HG02610 (cell line): ENCODE data around the gene CIAO2B.
"Not testable (repeated sequence)": the region's sequence is repeated elsewhere in the genome, so short reads cannot be mapped to it uniquely, and the experiment has no call there.

Experiments
- ATAC-seq: cut with Tn5 transposase; IDR thresholded peaks from one replicate; pipeline ENCODE4 v1.9.1; 2021; ENCODE audit warnings: mild to moderate bottlenecking, moderate library complexity; ENCODE audit not compliant: unreplicated experiment

The CIAO2B gene

DNA sequence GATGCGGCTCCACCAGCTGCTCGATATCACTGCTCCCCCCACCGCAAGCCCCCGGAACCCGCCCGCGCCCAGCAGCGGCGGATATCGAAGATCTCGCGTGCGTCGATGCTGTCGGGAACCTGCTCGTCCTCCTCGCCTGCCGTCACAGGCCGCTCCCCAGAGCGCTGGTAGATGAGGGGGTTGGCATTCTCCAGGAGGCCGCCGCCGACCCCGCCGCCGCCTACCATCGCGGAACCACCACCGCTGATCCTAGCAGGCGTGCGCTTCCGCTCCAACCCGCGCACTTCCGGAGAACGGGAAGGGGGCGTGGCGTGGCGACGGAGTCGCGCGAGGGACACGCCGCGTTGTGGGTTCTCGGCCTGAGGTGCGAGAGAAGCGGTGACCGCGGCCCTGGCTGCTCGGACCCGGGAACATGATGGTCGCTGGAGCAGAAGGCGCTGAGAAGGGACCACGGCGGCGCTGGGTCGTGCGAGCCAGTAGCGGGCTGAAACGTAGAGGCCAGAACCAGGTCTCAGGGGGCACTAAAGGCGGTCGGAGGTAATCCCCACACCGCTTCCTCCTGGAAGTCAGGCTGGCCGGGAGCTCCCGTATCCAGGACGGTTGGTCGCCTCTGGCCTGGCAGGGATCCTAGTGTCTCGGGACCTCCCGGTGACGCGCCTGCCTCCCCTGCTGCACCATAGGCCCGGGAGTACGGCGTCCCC lies at the start of gene CIAO2B:
Gene CIAO2B, minus strand, starts transcription at position 265 of the 701 bp plus-strand sequence. Its CDS starts 38 bp downstream, at position 227.
- ATAC-seq, result peak; percentile 75

DNA sequence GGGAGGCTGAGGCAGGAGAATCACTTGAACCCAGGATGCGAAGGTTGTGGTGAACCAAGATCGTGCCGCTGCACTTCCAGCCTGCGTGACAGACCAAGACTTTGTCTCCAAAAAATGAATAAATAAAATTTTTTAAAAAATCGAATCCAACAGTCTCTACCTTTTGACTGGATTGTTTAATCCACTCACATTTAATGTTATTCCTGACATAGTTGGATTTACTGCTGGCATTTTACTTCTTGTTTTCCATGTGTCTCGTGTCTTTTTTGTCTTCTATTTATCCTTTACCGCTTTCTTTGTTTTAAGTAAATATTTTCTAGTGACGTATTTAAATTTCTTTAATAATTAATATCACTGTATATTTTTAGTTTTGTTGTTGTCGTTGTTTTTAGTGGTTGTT lies 48.8 kb upstream of the CIAO2B start:
- no peak for ATAC-seq

DNA sequence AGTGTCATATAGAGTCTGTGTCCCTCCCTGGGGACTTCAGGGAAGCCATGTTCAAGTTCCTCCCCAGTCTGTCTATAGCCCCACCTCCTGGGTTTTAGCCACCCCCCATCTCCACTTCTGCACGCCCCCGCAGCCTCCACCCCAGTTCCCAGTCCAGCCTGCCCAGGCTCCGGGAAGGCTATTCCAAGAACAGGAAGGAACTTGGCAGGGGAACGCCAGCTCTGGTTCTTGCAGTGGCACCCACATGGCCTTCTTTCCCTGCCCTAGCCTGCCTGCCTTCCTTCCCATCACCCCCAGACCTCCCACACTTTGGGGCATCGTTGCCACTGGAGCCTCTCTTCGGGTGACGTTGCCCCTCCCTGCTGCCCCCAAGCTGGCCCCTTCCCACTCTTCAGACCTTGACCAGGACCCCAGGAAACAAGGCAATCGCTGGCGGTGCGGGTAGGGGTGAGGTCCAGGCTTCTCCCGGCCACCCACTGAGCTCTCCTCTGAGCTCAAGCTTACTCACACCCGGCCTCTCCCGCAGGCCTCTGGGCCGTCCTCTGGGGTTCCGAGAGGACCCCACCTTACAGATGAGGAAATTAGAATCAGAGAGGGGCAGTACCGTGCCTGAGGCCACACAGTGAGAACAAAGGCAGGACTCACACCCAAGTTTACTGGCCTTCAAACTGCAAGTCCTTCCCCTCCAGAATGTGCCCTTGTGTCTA lies 45.0 kb upstream of the CIAO2B start:
- ATAC-seq, result no peak

DNA sequence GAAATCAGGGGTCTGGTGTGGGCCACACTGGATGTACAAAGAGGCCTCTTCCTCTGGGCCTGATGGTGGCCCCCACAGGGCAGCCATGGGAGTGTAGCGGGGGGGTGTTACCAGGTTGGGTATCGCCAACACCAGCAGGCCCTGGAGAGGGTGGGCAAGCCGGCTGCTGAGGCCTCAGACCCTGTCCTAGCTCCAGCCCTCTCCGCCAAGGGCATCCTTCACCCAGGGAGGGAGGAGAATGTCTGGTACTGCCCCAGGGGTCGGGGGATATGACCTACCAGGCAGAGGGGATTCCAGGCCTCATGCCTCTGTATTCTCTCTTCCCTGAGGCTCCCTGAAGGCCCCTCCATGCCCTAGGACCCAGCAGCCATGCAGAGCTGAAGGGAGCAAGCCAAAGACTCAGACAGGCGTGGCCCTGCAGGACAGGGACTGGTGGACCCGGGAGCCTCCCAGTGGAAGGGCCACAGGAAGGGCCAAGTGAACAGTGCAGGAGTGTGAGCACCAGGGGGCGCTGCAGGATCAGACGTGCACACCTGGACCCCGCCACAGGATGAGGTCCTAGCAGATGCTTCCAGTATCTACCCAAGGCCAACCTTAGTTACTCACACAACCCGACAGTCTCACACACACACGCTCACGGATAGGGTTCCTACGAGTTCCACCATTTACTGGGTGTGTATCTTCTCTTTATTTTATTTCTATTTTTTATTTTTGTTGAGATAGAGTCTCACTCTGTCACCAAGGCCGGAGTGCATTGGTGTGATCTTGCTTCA lies 43.3 kb upstream of the CIAO2B start:
- ATAC-seq, result peak; percentile 75

DNA sequence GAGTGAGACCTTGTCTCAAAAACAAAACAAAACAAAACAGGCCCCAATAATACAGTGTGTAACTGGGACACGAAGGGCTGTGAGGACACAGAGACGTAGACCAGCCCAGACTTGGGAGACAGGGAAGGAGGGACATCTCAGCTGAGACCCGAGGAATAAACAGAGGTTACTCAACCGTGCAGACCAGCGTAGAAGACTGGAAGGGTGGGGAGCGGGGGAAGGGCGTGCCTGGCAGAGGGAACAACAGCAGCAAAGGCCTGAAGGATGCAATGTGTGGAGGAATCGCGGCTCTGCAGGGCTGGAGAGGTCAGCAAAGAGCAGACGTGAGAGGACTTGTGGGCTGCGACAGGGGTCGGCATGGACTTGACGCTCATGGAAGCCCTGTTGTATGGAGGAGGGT lies 42.5 kb upstream of the CIAO2B start:
- ATAC-seq, result no peak

DNA sequence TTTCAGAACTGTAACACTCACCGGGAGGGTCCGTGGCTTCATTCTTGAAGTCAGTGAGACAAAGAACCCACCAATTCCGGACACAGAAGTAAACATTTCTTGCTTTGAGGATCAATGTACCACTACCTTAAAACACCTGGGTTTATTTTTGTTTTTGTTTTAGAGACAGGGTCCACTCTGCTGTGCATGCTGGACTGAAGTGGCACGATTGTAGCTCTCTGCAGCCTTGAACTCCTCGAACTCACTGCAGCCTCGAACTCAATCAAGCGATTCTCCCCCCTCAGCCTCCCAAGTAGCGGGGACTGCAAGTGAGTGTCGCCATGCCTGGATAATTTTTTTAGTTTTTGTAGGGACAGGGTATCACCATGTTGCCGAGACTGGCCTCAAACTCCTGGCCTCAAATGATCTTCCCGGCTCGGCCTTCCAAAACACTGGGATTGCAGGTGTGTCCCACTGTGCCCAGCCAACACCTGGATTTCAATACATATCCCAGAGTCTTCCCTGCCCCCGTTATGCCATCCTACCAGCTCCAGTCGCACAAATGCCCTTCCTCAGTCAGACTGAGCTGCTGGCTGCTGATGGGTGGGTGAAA lies 41.2 kb upstream of the CIAO2B start:
- ATAC-seq, result no peak

DNA sequence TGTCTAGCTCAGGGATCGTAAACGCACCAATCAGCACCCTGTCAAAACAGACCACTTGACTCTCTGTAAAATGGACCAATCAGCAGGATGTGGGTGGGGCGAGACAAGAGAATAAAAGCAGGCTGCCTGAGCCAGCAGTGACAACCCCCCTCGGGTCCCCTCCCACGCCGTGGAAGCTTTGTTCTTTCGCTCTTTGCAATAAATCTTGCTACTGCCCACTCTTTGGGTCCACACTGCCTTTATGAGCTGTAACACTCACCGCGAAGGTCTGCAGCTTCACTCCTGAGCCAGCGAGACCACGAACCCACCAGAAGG lies 40.7 kb upstream of the CIAO2B start:
- ATAC-seq, result not testable (repeated sequence)

DNA sequence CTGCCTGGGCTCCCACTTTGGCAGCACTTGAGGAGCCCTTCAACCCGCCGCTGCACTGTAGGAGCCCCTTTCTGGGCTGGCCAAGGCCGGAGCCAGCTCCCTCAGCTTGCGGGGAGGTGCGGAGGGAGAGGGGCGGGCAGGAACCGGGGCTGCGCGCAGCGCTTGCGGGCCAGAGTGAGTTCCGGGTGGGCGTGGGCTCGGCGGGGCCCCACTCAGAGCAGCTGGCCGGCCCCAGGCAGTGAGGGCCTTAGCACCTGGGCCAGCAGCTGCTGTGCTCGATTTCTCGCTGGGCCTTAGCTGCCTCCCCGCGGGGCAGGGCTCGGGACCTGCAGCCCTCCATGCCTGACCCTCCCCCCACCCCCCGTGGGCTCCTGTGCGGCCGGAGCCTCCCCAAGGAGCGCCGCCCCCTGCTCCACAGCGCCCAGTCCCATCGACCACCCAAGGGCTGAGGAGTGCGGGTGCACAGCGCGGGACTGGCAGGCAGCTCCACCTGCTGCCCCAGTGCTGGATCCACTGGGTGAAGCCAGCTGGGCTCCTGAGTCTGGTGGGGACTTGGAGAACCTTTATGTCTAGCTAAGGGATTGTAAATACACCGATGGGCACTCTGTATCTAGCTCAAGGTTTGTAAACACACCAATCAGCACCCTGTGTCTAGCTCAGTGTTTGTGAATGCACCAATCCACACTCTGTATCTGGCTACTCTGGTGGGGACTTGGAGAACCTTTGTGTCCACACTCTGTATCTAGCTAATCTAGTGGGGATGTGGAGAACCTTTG lies 40.1 kb upstream of the CIAO2B start:
- not testable (repeated sequence) for ATAC-seq

DNA sequence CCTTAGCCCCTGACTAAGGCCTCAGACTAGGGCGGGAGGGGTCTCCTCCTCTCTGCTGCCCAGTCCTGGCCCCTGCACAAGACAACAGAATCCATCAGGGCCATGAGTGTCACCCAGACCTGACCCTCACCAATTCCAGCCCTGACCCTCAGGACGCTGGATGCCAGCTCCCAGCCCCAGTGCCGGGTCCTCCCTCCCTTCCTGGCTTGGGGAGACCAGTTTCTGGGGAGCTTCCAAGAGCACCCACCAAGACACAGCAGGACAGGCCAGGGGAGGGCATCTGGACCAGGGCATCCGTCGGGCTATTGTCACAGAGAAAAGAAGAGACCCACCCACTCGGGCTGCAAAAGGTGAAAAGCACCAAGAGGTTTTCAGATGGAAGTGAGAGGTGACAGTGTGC lies 39.5 kb upstream of the CIAO2B start:
- ATAC-seq, result no peak

DNA sequence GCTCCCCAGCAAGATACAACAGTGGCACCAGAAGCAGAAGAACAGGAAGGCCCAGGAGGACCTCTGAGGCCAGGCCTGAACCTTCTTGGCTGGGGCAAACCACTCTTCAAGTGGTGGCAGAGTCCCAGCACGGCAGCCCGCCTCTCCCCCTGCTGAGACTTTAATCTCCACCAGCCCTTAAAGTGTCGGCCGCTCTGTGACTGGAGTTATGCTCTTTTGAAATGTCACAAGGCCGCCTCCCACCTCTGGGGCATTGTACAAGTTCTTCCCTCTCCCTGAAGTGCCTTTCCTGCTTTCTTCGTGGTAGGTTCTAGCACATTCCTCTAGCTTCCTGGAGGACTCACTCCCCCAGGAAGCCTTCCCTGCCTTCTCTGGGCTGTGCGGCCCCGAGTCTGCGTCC lies 38.8 kb upstream of the CIAO2B start:
- no peak for ATAC-seq

DNA sequence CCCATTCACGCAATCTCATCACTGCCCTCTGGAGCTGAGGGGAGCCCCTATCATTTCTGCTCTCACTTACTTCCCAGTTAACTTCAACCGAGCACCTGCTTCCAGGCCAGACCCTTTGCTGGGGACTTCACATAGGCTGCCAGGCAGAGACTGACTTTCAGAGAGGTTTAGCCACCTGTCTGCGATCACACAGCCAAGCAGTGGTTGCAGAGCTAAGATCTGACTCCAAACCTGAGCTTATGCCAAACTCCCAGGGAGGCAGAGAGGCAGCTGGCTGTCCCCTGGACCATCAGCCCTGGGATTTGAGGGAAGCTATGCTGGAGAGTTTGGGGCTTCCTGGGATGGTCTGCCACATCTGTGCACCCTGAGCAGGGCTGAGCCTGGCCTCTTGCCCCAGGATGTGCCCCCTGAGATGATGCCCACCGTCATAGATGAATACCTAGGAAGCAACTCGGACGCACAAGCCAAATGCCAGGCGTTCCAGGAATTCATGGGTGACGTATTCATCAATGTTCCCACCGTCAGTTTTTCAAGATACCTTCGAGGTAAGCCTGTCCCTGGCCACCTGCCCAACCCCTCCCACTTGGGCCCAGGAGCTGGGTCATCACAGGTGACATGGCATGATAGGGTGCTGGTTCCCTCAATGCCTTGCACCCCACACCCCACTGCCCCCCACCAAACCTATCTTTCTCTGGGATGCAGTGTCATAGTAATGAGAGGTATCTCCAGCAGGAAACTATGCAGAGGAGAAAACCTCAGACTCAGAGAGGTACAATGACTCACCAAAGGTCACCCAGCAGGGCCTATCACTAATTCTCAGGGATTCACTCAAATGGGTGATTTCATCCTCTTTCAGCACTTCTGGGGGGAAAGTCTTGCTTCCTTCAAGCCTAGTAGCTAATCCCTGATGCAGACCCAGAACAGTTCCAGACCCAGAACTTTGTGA lies 36.8 kb upstream of the CIAO2B start:
- no peak for ATAC-seq

DNA sequence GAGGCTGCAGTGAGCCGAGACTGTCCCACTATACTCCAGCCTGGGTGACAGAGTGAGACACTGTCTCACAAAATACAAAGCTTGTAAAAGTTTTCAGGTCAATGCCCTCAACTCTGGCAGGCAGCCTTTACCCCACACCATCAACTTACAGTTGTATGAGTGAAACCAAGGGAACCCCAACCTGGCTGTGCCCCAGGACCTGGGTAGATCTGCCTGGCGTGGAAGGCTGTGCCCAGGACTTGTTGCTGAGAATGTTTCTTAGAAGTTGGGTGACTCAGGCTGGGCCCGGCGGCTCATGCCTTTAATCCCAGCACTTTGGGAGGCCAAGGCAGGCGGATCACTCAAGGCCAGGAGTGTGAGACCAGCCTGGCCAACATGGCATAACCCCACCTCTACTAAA lies 34.6 kb upstream of the CIAO2B start:
- ATAC-seq, result no peak

DNA sequence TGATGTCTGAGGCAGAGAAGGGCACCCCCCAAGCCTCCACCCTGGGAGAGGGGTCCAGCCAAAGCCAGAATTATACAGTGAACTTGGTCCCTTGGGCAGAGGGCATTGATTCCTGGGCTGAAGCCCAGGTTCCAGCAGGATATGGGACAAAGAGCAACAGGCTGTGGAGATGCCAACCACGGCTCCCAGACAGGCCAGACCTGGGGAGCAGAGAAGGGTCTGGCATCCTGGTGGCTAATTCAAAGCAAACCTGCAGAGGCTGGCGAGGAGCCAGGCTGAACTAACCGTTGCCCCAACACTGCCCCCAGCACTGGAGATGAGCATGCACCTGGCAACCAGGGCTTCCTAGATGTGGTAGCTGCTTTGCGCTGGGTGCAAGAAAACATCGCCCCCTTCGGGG lies 29.8 kb upstream of the CIAO2B start:
- ATAC-seq, result no peak

DNA sequence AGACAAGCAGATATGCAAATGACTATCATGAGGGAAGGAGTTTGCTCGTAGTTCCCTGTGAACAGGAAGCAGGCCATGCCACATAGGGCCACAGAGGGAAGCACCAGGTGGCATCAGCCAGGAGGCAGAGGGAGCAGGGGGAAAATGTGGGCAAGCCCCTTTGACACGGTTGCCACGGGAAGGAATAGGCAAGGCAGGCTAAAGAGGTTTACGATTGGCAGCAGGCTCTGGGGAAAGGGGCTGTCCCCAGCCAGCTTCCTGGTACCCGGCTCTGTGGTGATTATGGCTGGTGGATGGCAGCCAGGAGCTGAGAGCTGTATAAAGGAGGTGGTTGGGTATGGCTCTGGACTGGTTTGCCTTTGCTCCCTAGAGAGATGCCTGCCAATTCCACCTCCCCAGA lies 27.7 kb upstream of the CIAO2B start:
- ATAC-seq, result no peak

DNA sequence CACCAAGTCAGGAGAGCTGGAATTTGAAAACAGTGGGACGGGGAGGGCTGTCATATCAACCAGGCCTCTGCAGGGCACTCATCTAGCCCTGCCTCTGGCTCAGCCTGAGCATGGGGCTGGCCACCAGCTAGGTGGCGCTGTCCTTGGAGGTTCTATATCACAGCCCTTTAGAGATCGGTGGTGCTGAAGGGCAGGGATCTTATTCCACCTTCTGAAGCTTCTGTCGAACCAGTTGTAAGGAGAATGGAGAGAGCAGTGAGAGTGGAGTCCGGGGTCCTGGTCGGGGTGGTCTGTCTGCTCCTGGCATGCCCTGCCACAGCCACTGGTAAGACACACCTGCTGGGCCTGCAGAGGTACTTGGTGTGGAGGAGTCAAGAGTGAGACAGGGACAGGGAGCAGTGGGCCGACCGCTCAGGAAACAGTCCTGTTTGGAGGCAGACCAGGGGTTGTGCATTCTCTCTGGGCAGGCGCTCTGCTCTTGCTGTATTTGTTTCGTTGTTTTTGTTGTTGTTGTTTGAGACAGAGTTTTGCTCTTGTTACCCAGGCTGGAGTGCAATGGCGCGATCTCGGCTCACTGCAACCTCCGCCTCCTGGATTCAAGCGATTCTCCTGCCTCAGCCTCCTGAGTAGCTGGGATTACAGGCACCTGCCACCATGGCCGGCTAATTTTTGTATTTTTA lies 27.0 kb upstream of the CIAO2B start, which contains the start of gene CES3:
Gene CES3, plus strand, starts transcription at position 202 of the 680 bp plus-strand sequence. Its CDS starts 42 bp downstream, at position 244.
- ATAC-seq, result no peak

DNA sequence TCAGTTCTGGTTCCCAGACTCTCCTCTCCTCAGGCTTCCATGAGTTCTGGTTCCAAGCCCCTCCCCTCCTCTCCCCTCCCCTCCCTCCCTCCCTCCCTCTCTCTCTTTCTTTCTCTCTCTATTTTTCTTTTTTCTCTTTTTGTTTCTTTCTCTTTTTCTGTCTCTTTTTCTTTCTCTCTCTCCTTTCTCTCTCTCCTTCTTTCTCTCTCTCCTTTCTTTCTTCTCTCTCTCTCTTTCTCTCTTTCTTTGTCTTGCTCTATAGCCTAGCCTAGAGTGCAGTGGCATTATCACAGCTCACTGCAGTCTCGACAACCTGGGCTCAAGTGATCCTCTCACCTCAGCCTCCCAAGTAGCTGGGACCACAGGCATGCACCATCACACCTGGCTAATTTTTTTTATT lies 26.1 kb upstream of the CIAO2B start:
- ATAC-seq, result no peak

DNA sequence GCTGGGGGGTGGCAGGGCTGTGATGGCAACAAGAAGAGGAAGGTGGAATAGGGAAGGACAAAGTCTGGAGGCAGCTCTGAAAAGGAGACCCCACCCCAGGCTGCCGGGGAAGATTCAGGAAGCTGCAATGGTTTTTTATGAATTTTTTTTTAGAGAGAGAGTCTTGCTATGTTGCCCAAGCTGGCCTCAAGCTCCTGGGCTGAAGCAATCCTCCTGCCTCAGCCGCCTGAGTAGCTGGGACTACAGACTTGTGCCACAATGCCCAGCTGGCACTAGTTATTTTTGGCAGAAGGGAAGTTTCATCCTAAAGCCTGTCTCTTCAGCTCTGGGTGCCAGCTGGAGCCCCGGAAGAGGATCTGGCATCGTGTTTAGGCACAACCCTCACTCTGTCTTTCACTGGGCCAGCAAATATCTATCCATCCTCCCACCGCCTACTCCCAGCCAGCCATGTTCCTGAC lies 25.5 kb upstream of the CIAO2B start:
- ATAC-seq, result no peak

DNA sequence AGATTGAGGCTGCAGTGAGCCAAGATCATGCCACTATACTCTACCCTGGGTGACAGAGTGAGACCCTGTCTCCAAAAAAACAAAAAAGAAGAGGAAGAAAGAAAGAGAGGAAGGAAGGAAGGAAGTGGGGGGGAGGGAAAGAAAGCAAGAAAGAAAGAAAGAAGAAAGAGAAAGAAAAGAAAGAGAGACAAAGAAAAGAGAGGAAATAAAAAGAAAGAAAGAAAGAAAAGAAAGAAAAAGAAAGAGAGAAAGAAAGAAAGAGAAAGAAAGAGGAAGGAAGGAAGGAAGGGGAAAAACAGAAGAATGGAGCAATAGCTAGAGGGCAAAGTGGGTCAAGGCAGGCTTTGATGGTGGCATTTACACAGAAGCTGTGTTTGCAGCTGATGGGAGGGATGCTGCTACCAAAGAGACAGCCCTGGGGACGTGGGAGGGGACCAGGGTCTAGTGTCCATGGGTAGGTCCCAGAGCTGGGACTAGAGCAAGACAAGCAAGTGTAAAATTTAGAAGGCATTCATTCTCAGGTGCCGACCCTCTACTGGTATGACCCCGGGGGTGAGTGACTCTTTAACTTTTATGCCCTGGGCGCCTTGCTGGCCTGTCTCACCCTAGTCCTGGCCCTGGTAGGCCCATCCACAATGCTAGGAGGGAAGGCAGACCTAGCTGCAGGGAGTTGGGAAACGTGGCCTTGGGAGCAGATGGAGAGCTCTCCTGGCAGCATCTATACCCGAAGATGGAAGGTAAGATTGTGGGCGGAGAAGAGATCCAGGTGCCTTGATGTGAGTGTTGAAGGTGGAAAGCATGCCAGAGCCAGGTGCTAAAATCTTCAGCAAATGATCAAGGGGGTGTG lies 24.9 kb upstream of the CIAO2B start:
- no peak for ATAC-seq
